Small intestine (tissue), 7 donors: ENCODE results near the gene WDR38. TPM values are rescaled to one million over a fixed set of nuclear protein-coding genes. Genes with fewer than 3 reads are reported as not detected.

ENCODE experiments used
- DNase-seq, 2 donors: peaks; one replicate each; pipeline versions ENCODE4 v3.0.0 to v3.0.0-alpha.2; 2013
- FAIRE-seq: peaks from 2 replicates; lab custom pipeline; 2012; peaks lifted over from hg19 to GRCh38; lab: Jason Lieb, UNC
- H3K27ac ChIP-seq, 3 donors: one replicate each; pipeline ENCODE4 v1.5.1; 2013; ENCODE audit warnings: low read length in 2 of 3, mild to moderate bottlenecking in 2 of 3, control low read depth in 1 of 3, inconsistent platforms in 1 of 3, low read depth in 1 of 3, moderate library complexity in 1 of 3
- H3K27me3 ChIP-seq, 3 donors: one replicate each; pipeline ENCODE4 v1.6.1; 2013; ENCODE audit warnings: low read length in 3 of 3, inconsistent platforms in 1 of 3; ENCODE audit not compliant: control insufficient read depth in 3 of 3, insufficient read depth in 3 of 3
- H3K36me3 ChIP-seq, 3 donors: one replicate each; pipeline ENCODE4 v1.6.1; 2013; ENCODE audit warnings: low read length in 3 of 3, inconsistent platforms in 1 of 3, low read depth in 1 of 3, mild to moderate bottlenecking in 1 of 3, moderate library complexity in 1 of 3; ENCODE audit not compliant: control insufficient read depth in 3 of 3, insufficient read depth in 2 of 3
- H3K4me1 ChIP-seq, 3 donors: one replicate each; pipeline ENCODE4 v1.6.1; 2013; ENCODE audit warnings: low read length in 2 of 3, inconsistent platforms in 1 of 3, low read depth in 1 of 3, mild to moderate bottlenecking in 1 of 3, moderate library complexity in 1 of 3; ENCODE audit not compliant: control insufficient read depth in 3 of 3, insufficient read depth in 2 of 3
- H3K4me3 ChIP-seq, 3 donors: one replicate each; pipeline ENCODE4 v1.5.1; 2013; ENCODE audit warnings: low read length in 3 of 3, control low read depth in 1 of 3, inconsistent platforms in 1 of 3, low read depth in 1 of 3, mild to moderate bottlenecking in 1 of 3, moderate library complexity in 1 of 3
- H3K9me3 ChIP-seq, 2 donors: one replicate each; pipeline ENCODE4 v1.6.1; 2013; ENCODE audit warnings: low read depth in 1 of 2, low read length in 1 of 2; ENCODE audit not compliant: control insufficient read depth in 2 of 2, insufficient read depth in 1 of 2
- WGBS, 3 donors: extraction: QIAGEN DNeasy Blood & Tissue Kit; methylation state at CpG; one replicate each; pipeline ENCODE4 v1.1.7; 2013; 5-methylcytosine and 5-hydroxymethylcytosine counted together
- polyA plus RNA-seq, 4 donors: library from polyadenylated mRNA; stranded (reverse) in 3 of 4; unstranded in 1 of 4; fragments of 200-250 nt in 3 of 4; fragments of 120-200 nt in 1 of 4; gene quantifications; one replicate each; pipeline versions ENCODE4 v1.2.1 to v1.2.3, GENCODE V29; 2013
- donor health status: healthy with polysubstance abuse.
- donor health status: control.
- donor health status: control.
- donor health status: Bipolar disorder and iron deficiency.
- donor health status: healthy.

Gene WDR38
- polyA plus RNA-seq, 4 donors: not detected

GRCh38 chr9:124869466-124869985 lies 16.3 kb downstream of the WDR38 start:
- Histone ChIP-seq H3K4me1 (peaks cover 0 to 22% (median 11%) of the 10 kb centered on the region in 3 donors), H3K36me3 (peaks cover 0 to 38% (median 2%) of the 10 kb centered on the region in 3 donors), H3K4me3 (peak overlapping the region; percentile 92 to 97 (median 96)), H3K27me3 (no peaks in the 10 kb centered on the region), H3K27ac (peak overlapping the region; percentile 51 to 98 (median 95)), H3K9me3 (no peaks in the 10 kb centered on the region)
- FAIRE-seq (no peak), DNase-seq (peak; percentile 44 to 73)
- 0 to 1% (median 0%) methylated on average over 35 to 41 of the region's 41 CpGs for WGBS, 3 donors

GRCh38 chr9:124869986-124870560 lies 16.8 kb downstream of the WDR38 start:
- Histone ChIP-seq H3K9me3 (no peaks in the 10 kb centered on the region), H3K4me3 (peak overlapping the region; percentile 92 to 97 (median 96)), H3K27me3 (no peaks in the 10 kb centered on the region), H3K4me1 (peaks cover 0 to 22% (median 11%) of the 10 kb centered on the region in 3 donors), H3K36me3 (peaks cover 4 to 44% (median 5%) of the 10 kb centered on the region in 3 donors), H3K27ac (peak overlapping the region; percentile 51 to 98 (median 95))
- 1 to 5% (median 2%) methylated on average over 12 of the region's 12 CpGs for WGBS, 3 donors
- DNase-seq (peak; percentile 63 to 84), FAIRE-seq (no peak)

GRCh38 chr9:124870723-124871122 lies 17.5 kb downstream of the WDR38 start:
- peaks cover 7 to 50% (median 10%) of the 10 kb centered on the region in 3 donors for H3K36me3 ChIP-seq
- 35 to 48% (median 45%) methylated on average over 6 of the region's 6 CpGs for WGBS, 3 donors
- H3K27ac ChIP-seq: peak overlapping the region; percentile 34 to 95 (median 51)
- peaks cover 0 to 22% (median 11%) of the 10 kb centered on the region in 3 donors for H3K4me1 ChIP-seq
- no peaks in the 10 kb centered on the region for H3K9me3 ChIP-seq
- peak overlapping the region in 2 of 3 donors; percentile 96 to 97 for H3K4me3 ChIP-seq
- DNase-seq (no peak), FAIRE-seq (no peak)
- H3K27me3 ChIP-seq: no peaks in the 10 kb centered on the region

GRCh38 chr9:124871156-124871561 lies 17.9 kb downstream of the WDR38 start:
- H3K27ac ChIP-seq: peak overlapping the region in 2 of 3 donors; percentile 34 to 95
- H3K4me3 ChIP-seq: peak overlapping the region in 1 of 3 donors; percentile 97
- DNase-seq (no peak), FAIRE-seq (no peak)
- H3K9me3 ChIP-seq: no peaks in the 10 kb centered on the region
- H3K36me3 ChIP-seq: peaks cover 7 to 55% (median 14%) of the 10 kb centered on the region in 3 donors
- peaks cover 0 to 22% (median 11%) of the 10 kb centered on the region in 3 donors for H3K4me1 ChIP-seq
- no peaks in the 10 kb centered on the region for H3K27me3 ChIP-seq
- WGBS, 3 donors: 72 to 76% (median 73%) methylated on average over 11 of the region's 11 CpGs

GRCh38 chr9:124873664-124874063 lies 20.4 kb downstream of the WDR38 start:
- FAIRE-seq: no peak
- DNase-seq: no peak
- no peak overlapping the region for H3K4me3 ChIP-seq
- H3K4me1 ChIP-seq: peaks cover 0 to 17% (median 11%) of the 10 kb centered on the region in 3 donors
- WGBS, 3 donors: 85 to 87% (median 87%) methylated on average over 14 of the region's 14 CpGs
- H3K27ac ChIP-seq: no peak overlapping the region
- no peaks in the 10 kb centered on the region for H3K27me3 ChIP-seq
- H3K9me3 ChIP-seq: no peaks in the 10 kb centered on the region
- peaks cover 9 to 76% (median 14%) of the 10 kb centered on the region in 3 donors for H3K36me3 ChIP-seq

- no peak overlapping the region for H3K27ac ChIP-seq
- H3K9me3 ChIP-seq: no peaks in the 10 kb centered on the region
- DNase-seq: no peak
- no peaks in the 10 kb centered on the region for H3K27me3 ChIP-seq
- 92 to 94% (median 94%) methylated on average over 4 to 6 of the region's 6 CpGs for WGBS, 3 donors
- peaks cover 11 to 89% (median 14%) of the 10 kb centered on the region in 3 donors for H3K36me3 ChIP-seq
- no peak for FAIRE-seq
- peaks cover 0 to 14% (median 11%) of the 10 kb centered on the region in 3 donors for H3K4me1 ChIP-seq
- no peak overlapping the region for H3K4me3 ChIP-seq
These were observed 22.2 kb downstream of the WDR38 start for GRCh38 chr9:124875501-124875900.

GRCh38 chr9:124877021-124877782 lies 23.9 kb downstream of the WDR38 start:
- Histone ChIP-seq H3K4me1 (no peaks in the 10 kb centered on the region), H3K27ac (no peak overlapping the region), H3K27me3 (no peaks in the 10 kb centered on the region), H3K36me3 (peaks cover 12 to 90% (median 21%) of the 10 kb centered on the region in 3 donors), H3K4me3 (no peak overlapping the region), H3K9me3 (no peaks in the 10 kb centered on the region)
- FAIRE-seq (no peak), DNase-seq (no peak)
- WGBS, 3 donors: 86 to 87% (median 87%) methylated on average over 14 of the region's 14 CpGs

- Histone ChIP-seq H3K27me3 (no peaks in the 10 kb centered on the region), H3K27ac (no peak overlapping the region), H3K4me1 (no peaks in the 10 kb centered on the region), H3K9me3 (no peaks in the 10 kb centered on the region), H3K36me3 (peaks cover 12 to 89% (median 21%) of the 10 kb centered on the region in 3 donors), H3K4me3 (no peak overlapping the region)
- FAIRE-seq (no peak), DNase-seq (no peak)
- WGBS, 3 donors: 76 to 91% (median 89%) methylated on average over 1 of the region's 1 CpG
These were observed 24.8 kb downstream of the WDR38 start for GRCh38 chr9:124878021-124878420.
